ENCODE results near the gene MYLIP. TPM values are rescaled to one million over a fixed set of nuclear protein-coding genes. Genes with fewer than 3 reads are reported as not detected.

Gene MYLIP
- total and polyA plus RNA-seq, 2 donors (not counting 1 experiment from before 2014, with no cell fraction given): 40.6 to 104 TPM

GRCh38 chr6:16168121-16168520 lies 39.2 kb downstream of the MYLIP start:
- Histone ChIP-seq H3K4me3 (ENCODE audit: control extremely low read depth in 1 of 5, extremely low read depth in 1 of 5, insufficient read depth in 1 of 5, low read depth in 2 of 5, low read length in 4 of 5) (no peak overlapping the region), H3K4me1 (ENCODE audit: control insufficient read depth in 2 of 2, insufficient read depth in 2 of 2, low read length in 2 of 2) (no peaks in the 10 kb centered on the region), H4K20me1 (ENCODE audit: control insufficient read depth, insufficient read depth, low read length, poor library complexity, severe bottlenecking) (no peaks in the 10 kb centered on the region), H3K79me2 (ENCODE audit: control insufficient read depth, insufficient read depth, low read length) (no peaks in the 10 kb centered on the region), H3K4me2 (replicated peaks; ENCODE audit: low read depth, low read length, poor library complexity, severe bottlenecking) (no peak overlapping the region), H3K36me3 (replicated peaks in 1 of 2; ENCODE audit: control extremely low read depth in 1 of 2, control insufficient read depth in 1 of 2, extremely low read depth in 1 of 2, insufficient read depth in 2 of 2, low read length in 1 of 2) (no peaks in the 10 kb centered on the region), H3K27me3 (replicated peaks in 1 of 4; ENCODE audit: control extremely low read depth in 1 of 4, control insufficient read depth in 3 of 4, insufficient read depth in 4 of 4, low read length in 3 of 4) (peaks cover 0 to 3% (median 0%) of the 10 kb centered on the region in 4 experiments), H2AFZ (ENCODE audit: insufficient read depth, low read depth, low read length, poor library complexity, severe bottlenecking) (no peak overlapping the region), H3K9me3 (ENCODE audit: control extremely low read depth in 1 of 3, control insufficient read depth in 2 of 3, insufficient read depth in 1 of 3, low read length in 2 of 3) (no peaks in the 10 kb centered on the region), H3K9ac (ENCODE audit: low read length) (no peak overlapping the region), H3K27ac (ENCODE audit: low read length in 2 of 2) (no peak overlapping the region)
- CTCF ChIA-PET: interaction anchor here (2.1 to 2.3 kb wide), 2 partner anchors 15 to 476 kb away, joined by 10 to 17 read pairs; no protein-coding TSS in a partner anchor
- peaks cover 15% of the 10 kb centered on the region for H3K27me3 Mint-ChIP-seq
- intact Hi-C loops (cut with micrococcal nuclease): loop anchor here (5.0 kb wide), 1 partner anchor 36 kb away; no protein-coding TSS in a partner anchor
- POLR2A ChIA-PET: no interaction called here
- ATAC-seq (ENCODE audit: low read depth) (no peak), DNase-seq (no peak)
- H3K4me1 Mint-ChIP-seq: peaks cover 3% of the 10 kb centered on the region
- 52% methylated on average over 4 of the region's 5 CpGs for WGBS (ENCODE audit: insufficient coverage)
- no peak overlapping the region for H3K27ac Mint-ChIP-seq
- TF ChIP-seq CTCF (IDR thresholded peaks at IDR 0.05): no peak
- no peak for TF ChIP-seq EZH2 (IDR thresholded peaks at IDR 0.05; ENCODE audit: borderline replicate concordance, insufficient read depth, low read depth, low read length, poor library complexity, severe bottlenecking)
- no peaks in the 10 kb centered on the region for H3K9me3 Mint-ChIP-seq (ENCODE audit: insufficient read depth)
- no peak overlapping the region for H3K4me3 Mint-ChIP-seq

GRCh38 chr6:16168858-16169257 lies 40.0 kb downstream of the MYLIP start:
- no peaks in the 10 kb centered on the region for H3K9me3 ChIP-seq (ENCODE audit: control extremely low read depth in 1 of 3, control insufficient read depth in 2 of 3, insufficient read depth in 1 of 3, low read length in 2 of 3)
- no peaks in the 10 kb centered on the region for H3K79me2 ChIP-seq (ENCODE audit: control insufficient read depth, insufficient read depth, low read length)
- H3K27ac ChIP-seq (ENCODE audit: low read length in 2 of 2): no peak overlapping the region
- no peak overlapping the region for H2AFZ ChIP-seq (ENCODE audit: insufficient read depth, low read depth, low read length, poor library complexity, severe bottlenecking)
- no peaks in the 10 kb centered on the region for H4K20me1 ChIP-seq (ENCODE audit: control insufficient read depth, insufficient read depth, low read length, poor library complexity, severe bottlenecking)
- Mint-ChIP-seq H3K9me3 (ENCODE audit: insufficient read depth) (no peaks in the 10 kb centered on the region), H3K27ac (no peak overlapping the region), H3K4me1 (peaks cover 3% of the 10 kb centered on the region), H3K4me3 (no peak overlapping the region), H3K27me3 (peaks cover 15% of the 10 kb centered on the region)
- DNase-seq (peak; percentile 49), ATAC-seq (ENCODE audit: low read depth) (no peak)
- POLR2A ChIA-PET: no interaction called here
- no peak overlapping the region for H3K4me2 ChIP-seq (replicated peaks; ENCODE audit: low read depth, low read length, poor library complexity, severe bottlenecking)
- H3K4me3 ChIP-seq (ENCODE audit: control extremely low read depth in 1 of 5, extremely low read depth in 1 of 5, insufficient read depth in 1 of 5, low read depth in 2 of 5, low read length in 4 of 5): no peak overlapping the region
- TF ChIP-seq CTCF (IDR thresholded peaks at IDR 0.05): peak; percentile 59
- TF ChIP-seq EZH2 (IDR thresholded peaks at IDR 0.05; ENCODE audit: borderline replicate concordance, insufficient read depth, low read depth, low read length, poor library complexity, severe bottlenecking): no peak
- H3K4me1 ChIP-seq (ENCODE audit: control insufficient read depth in 2 of 2, insufficient read depth in 2 of 2, low read length in 2 of 2): no peaks in the 10 kb centered on the region
- WGBS (ENCODE audit: insufficient coverage): no CpG with 5 or more reads among the region's 3 CpGs
- H3K36me3 ChIP-seq (replicated peaks in 1 of 2; ENCODE audit: control extremely low read depth in 1 of 2, control insufficient read depth in 1 of 2, extremely low read depth in 1 of 2, insufficient read depth in 2 of 2, low read length in 1 of 2): no peaks in the 10 kb centered on the region
- H3K27me3 ChIP-seq (replicated peaks in 1 of 4; ENCODE audit: control extremely low read depth in 1 of 4, control insufficient read depth in 3 of 4, insufficient read depth in 4 of 4, low read length in 3 of 4): peaks cover 0 to 3% (median 0%) of the 10 kb centered on the region in 4 experiments
- intact Hi-C loops (cut with micrococcal nuclease): loop anchor here (1.0 to 5.0 kb wide), 2 partner anchors 37 to 478 kb away; no protein-coding TSS in a partner anchor
- CTCF ChIA-PET: interaction anchor here (0.6 to 2.3 kb wide), 6 partner anchors 15 to 477 kb away, joined by 3 to 17 read pairs (median 5); no protein-coding TSS in a partner anchor
- no peak overlapping the region for H3K9ac ChIP-seq (ENCODE audit: low read length)

Data from B cell (primary cell).